ENCODE data around the gene MFNG.

Gene MFNG

DNA sequence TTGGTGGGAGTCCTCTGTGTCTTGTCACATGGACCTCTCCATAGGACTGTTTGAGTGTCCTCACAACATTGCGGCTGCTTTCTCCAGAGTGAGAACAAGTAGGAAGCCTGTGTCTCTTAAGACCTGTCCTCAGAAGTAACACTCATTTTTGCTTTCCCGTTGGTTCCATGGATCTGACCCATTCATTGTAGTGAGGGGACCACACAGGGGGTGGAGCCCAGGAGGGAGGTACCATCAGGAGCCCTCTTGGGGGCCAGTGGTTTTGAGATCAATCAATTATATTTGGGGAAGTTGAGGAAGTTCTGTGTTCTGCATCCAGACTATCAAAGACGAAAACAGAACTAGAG is 53.5 kb downstream of the MFNG start:
- H3K9me2 ChIP-seq (replicated peaks; ENCODE audit: control insufficient read depth, low read length): no peaks in the 10 kb centered on the region
- H4K20me1 ChIP-seq (ENCODE audit: control insufficient read depth, insufficient read depth, low read depth, low read length): no peaks in the 10 kb centered on the region
- H3K4me3 ChIP-seq (ENCODE audit: low read length): no peak overlapping the region
- no peaks in the 10 kb centered on the region for H3K79me2 ChIP-seq (ENCODE audit: control insufficient read depth, low read length)
- H3K4me2 ChIP-seq (ENCODE audit: low read length): no peak overlapping the region
- no peaks in the 10 kb centered on the region for H3K36me3 ChIP-seq (ENCODE audit: control insufficient read depth, low read length)
- no peak overlapping the region for H3K27ac ChIP-seq (ENCODE audit: low read depth, low read length)
- H3F3A ChIP-seq (ENCODE audit: control insufficient read depth, insufficient read depth): no peaks in the 10 kb centered on the region
- no peak for TF ChIP-seq EZH2phosphoT487 (IDR thresholded peaks at IDR 0.05; ENCODE audit: borderline replicate concordance, low read length)
- TF ChIP-seq, protein P1, sequence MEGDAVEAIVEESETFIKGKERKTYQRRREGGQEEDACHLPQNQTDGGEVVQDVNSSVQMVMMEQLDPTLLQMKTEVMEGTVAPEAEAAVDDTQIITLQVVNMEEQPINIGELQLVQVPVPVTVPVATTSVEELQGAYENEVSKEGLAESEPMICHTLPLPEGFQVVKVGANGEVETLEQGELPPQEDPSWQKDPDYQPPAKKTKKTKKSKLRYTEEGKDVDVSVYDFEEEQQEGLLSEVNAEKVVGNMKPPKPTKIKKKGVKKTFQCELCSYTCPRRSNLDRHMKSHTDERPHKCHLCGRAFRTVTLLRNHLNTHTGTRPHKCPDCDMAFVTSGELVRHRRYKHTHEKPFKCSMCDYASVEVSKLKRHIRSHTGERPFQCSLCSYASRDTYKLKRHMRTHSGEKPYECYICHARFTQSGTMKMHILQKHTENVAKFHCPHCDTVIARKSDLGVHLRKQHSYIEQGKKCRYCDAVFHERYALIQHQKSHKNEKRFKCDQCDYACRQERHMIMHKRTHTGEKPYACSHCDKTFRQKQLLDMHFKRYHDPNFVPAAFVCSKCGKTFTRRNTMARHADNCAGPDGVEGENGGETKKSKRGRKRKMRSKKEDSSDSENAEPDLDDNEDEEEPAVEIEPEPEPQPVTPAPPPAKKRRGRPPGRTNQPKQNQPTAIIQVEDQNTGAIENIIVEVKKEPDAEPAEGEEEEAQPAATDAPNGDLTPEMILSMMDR (IDR thresholded peaks at IDR 0.05; ENCODE audit: low read depth, low read length, poor library complexity, severe bottlenecking): no peak
- no peaks in the 10 kb centered on the region for H3K4me1 ChIP-seq (ENCODE audit: control insufficient read depth, low read length)
- peaks cover 64% of the 10 kb centered on the region for H3K27me3 ChIP-seq (ENCODE audit: control insufficient read depth, low read length)
- H3K9me3 ChIP-seq (ENCODE audit: control insufficient read depth, insufficient read depth, low read length): no peaks in the 10 kb centered on the region

DNA sequence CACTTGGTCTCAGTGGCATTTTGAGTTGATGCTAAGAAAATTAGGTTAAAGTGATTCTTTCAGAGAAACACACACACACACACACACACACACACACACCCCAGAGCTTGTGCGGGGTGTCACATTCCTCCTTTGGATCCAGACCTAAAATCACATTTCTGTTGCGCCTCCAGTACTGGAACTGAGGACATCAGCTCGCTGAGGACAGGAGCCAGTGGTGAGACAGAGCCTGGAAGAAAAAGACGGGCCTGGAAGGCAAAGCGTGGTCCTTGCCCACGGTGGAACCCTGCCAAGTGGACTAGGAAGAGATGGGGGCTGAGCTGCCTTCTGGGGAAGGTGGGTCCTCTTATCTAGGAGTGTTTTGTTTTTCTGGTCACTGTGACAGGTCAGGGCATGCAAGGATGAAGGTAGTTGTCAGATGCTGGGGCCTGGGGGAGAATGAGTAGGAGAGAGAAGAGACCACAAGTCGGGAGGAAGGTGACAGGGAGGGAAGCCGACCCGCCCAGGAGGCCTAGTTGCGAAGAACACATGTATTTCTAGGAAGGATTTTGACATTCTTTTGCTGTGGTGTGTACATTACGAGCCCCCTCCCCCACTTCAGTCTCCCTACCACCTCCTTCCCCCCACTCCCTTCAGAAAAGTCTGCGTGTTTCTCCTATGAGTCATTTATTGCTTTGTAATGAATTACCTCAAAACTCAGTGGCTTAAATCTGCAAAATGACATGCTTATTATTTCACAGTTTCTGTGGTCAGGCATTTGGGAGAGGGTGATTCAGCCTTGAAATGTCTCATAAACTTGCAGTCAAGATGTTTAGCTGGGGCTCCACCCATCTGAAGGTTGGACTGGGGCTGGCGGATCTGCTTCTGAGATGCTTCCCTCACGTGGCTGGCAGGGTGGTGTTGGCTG is 54.1 kb downstream of the MFNG start:
- no peaks in the 10 kb centered on the region for H3F3A ChIP-seq (ENCODE audit: control insufficient read depth, insufficient read depth)
- no peaks in the 10 kb centered on the region for H3K4me1 ChIP-seq (ENCODE audit: control insufficient read depth, low read length)
- peaks cover 67% of the 10 kb centered on the region for H3K27me3 ChIP-seq (ENCODE audit: control insufficient read depth, low read length)
- no peaks in the 10 kb centered on the region for H4K20me1 ChIP-seq (ENCODE audit: control insufficient read depth, insufficient read depth, low read depth, low read length)
- no peak overlapping the region for H3K4me3 ChIP-seq (ENCODE audit: low read length)
- no peak overlapping the region for H3K27ac ChIP-seq (ENCODE audit: low read depth, low read length)
- H3K9me2 ChIP-seq (replicated peaks; ENCODE audit: control insufficient read depth, low read length): no peaks in the 10 kb centered on the region
- H3K9me3 ChIP-seq (ENCODE audit: control insufficient read depth, insufficient read depth, low read length): no peaks in the 10 kb centered on the region
- TF ChIP-seq, protein P1 (IDR thresholded peaks at IDR 0.05; ENCODE audit: low read depth, low read length, poor library complexity, severe bottlenecking): no peak
- no peak for TF ChIP-seq EZH2phosphoT487 (IDR thresholded peaks at IDR 0.05; ENCODE audit: borderline replicate concordance, low read length)
- no peaks in the 10 kb centered on the region for H3K36me3 ChIP-seq (ENCODE audit: control insufficient read depth, low read length)
- H3K4me2 ChIP-seq (ENCODE audit: low read length): no peak overlapping the region
- no peaks in the 10 kb centered on the region for H3K79me2 ChIP-seq (ENCODE audit: control insufficient read depth, low read length)

DNA sequence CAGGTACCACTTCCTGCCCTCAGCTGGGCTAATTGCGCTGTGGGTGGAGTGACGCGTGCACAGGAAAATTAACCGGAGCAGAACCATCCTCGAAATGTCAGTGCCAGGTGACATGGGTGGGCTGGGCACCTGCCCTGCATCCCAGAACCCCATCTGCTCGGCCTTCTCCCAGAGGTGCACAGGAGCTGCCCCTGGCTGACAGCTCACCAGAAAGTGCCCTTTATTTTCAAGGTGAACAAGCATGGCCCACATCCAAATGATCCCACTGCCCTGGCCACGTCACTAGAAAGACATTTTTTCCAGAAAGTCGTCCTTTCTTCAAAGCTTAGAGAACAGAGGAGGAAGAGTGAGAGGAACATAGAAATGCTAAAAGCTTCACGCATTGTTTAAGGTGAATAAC is 54.8 kb downstream of the MFNG start:
- Histone ChIP-seq H3K4me1 (ENCODE audit: control insufficient read depth, low read length) (no peaks in the 10 kb centered on the region), H3K36me3 (ENCODE audit: control insufficient read depth, low read length) (no peaks in the 10 kb centered on the region), H4K20me1 (ENCODE audit: control insufficient read depth, insufficient read depth, low read depth, low read length) (no peaks in the 10 kb centered on the region), H3K4me3 (ENCODE audit: low read length) (no peak overlapping the region), H3K27ac (ENCODE audit: low read depth, low read length) (no peak overlapping the region), H3K9me2 (replicated peaks; ENCODE audit: control insufficient read depth, low read length) (no peaks in the 10 kb centered on the region), H3K79me2 (ENCODE audit: control insufficient read depth, low read length) (no peaks in the 10 kb centered on the region), H3K4me2 (ENCODE audit: low read length) (no peak overlapping the region), H3K27me3 (ENCODE audit: control insufficient read depth, low read length) (peaks cover 73% of the 10 kb centered on the region), H3K9me3 (ENCODE audit: control insufficient read depth, insufficient read depth, low read length) (no peaks in the 10 kb centered on the region), H3F3A (ENCODE audit: control insufficient read depth, insufficient read depth) (no peaks in the 10 kb centered on the region)
- TF ChIP-seq EZH2phosphoT487 (IDR thresholded peaks at IDR 0.05; ENCODE audit: borderline replicate concordance, low read length): no peak
- TF ChIP-seq, protein P1 (IDR thresholded peaks at IDR 0.05; ENCODE audit: low read depth, low read length, poor library complexity, severe bottlenecking): no peak

All from DOHH2 (cell line).